Rectal smooth muscle tissue (tissue), 1 donor: Measurements from ENCODE around the gene HES2.
"Not testable (repeated sequence)": the region's sequence is repeated elsewhere in the genome, so short reads cannot be mapped to it uniquely, and the experiment has no call there.

ENCODE experiments used
- H3K27ac ChIP-seq: one replicate; pipeline ENCODE4 v1.7.0; 2013; ENCODE audit warnings: low read depth, low read length, inconsistent platforms
- H3K27me3 ChIP-seq: one replicate; pipeline ENCODE4 v1.7.0; 2013; ENCODE audit warnings: low read length; ENCODE audit not compliant: control insufficient read depth, insufficient read depth
- H3K36me3 ChIP-seq: one replicate; pipeline ENCODE4 v1.7.0; 2013; ENCODE audit warnings: low read length; ENCODE audit not compliant: control insufficient read depth, insufficient read depth
- H3K4me1 ChIP-seq: one replicate; pipeline ENCODE4 v1.7.0; 2013; ENCODE audit warnings: low read length; ENCODE audit not compliant: control insufficient read depth, insufficient read depth
- H3K4me3 ChIP-seq: one replicate; pipeline ENCODE4 v1.7.0; 2013; ENCODE audit warnings: low read length
- H3K9ac ChIP-seq: one replicate; pipeline ENCODE4 v1.7.0; 2013; ENCODE audit warnings: low read length

Gene HES2

DNA sequence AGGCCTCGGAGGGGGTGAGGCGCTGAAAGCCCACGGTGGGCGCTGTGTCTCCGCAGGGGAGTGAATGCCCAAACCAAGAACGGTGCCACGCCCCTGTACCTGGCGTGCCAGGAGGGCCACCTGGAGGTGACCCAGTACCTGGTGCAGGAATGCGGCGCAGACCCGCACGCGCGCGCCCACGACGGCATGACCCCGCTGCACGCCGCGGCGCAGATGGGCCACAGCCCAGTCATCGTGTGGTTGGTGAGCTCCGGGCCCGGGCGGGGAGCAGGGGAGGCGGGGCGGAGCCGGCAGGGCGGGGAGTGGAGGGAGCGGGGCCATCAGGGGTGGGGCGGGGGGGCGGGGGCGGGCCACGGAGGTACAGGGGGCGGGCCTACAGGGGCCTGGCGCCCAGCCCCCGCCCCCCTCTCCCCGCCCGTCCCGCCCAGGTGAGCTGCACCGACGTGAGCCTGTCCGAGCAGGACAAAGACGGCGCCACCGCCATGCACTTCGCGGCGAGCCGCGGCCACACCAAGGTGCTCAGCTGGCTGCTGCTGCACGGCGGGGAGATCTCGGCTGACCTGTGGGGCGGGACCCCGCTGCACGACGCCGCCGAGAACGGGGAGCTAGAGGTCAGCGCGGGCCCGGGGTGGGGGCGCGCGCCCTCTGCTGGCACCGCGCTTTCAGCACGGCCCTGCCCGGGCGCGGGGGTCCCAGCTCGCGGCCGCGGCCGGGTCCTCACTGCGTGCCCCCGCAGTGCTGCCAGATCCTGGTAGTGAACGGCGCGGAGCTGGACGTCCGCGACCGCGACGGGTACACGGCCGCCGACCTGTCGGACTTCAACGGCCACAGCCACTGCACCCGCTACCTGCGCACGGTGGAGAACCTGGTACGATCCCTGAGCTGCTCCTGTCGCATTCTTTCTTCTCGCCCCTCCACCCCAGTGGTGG, 20.7 kb upstream of the HES2 start:
- Histone ChIP-seq H3K9ac (no peak overlapping the region), H3K27me3 (peaks cover 8% of the 10 kb centered on the region), H3K36me3 (no peaks in the 10 kb centered on the region), H3K4me3 (no peak overlapping the region), H3K4me1 (no peaks in the 10 kb centered on the region), H3K27ac (no peak overlapping the region)

DNA sequence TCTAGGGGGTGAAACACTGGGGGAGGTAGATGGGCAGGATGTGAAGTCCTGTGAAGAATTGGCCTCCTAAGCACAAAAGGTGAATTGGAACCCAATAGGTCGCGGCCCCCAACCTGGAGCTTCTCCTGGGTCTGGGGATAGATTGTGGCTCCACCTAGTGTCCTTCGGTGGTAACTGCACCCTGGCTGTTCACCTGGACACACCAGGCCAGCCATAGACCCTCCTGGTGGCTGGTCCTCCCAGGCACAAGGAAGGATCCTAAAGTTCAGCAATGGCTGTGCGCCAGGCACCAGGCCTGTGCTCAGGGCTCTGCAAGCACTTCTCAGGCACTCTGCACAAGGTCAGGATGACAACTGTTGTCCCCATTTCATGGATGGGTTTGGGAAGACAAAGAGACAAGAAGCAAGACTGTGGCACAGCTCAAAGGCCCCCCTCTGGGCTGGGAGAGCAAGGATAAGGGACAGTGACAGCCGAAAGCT, 18.4 kb upstream of the HES2 start:
- Histone ChIP-seq H3K36me3 (no peaks in the 10 kb centered on the region), H3K27me3 (peaks cover 8% of the 10 kb centered on the region), H3K4me1 (no peaks in the 10 kb centered on the region), H3K27ac (no peak overlapping the region), H3K4me3 (no peak overlapping the region), H3K9ac (no peak overlapping the region)

DNA sequence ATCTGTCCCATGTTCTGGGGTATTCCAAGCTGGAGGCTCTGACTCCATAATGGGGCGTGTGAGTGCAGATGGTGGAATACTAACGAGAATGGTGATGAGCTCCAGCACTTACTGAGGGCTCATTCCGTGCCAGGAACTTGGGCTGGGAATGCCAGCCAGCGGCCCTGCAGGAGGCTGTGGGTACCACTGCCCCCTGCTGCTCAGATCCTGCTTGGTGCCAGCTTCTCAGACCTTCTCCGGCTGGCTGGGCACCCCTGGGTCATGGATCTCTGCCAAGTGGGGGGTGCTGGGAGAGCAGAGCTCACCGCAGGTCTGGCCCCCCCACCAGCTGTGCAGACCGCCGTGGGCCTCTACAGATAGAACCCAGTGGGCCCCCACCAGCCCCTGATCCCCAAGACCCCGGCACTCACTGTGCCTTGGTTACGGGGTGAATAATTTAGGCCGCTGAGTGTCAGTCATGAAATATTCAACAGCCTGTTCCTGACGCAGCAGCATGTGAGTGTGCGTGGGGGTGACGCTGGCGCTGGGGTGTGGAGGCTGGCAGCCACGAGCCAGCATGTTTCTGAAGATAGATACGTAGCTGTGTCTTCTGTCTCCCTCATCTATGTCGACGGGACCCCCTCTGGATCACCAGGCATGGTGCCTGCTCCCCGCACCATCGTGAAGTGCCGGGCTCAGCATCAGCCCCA, 17.4 kb upstream of the HES2 start:
- H3K4me3 ChIP-seq, H3K36me3 ChIP-seq, H3K4me1 ChIP-seq, H3K27ac ChIP-seq, H3K27me3 ChIP-seq, H3K9ac ChIP-seq: not testable (repeated sequence)

DNA sequence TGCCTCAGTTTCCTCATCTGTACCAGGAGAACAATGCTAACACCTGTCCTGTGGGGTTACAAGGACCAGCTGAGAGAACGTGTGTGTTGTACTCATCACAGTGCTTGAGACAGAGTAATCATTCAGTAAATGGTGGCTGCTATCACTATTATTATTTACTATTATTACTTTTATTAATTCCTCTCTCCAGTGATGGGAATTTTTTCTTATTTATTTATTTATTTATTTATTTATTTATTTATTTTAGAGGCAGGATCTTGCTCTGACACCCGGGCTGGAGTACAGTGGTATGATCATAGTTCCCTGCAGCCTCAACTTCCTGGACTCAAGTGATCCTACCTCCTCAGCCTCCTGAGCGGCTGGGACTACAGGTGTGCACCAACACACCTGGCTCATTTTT, 16.6 kb upstream of the HES2 start:
- H3K36me3 ChIP-seq: not testable (repeated sequence)

DNA sequence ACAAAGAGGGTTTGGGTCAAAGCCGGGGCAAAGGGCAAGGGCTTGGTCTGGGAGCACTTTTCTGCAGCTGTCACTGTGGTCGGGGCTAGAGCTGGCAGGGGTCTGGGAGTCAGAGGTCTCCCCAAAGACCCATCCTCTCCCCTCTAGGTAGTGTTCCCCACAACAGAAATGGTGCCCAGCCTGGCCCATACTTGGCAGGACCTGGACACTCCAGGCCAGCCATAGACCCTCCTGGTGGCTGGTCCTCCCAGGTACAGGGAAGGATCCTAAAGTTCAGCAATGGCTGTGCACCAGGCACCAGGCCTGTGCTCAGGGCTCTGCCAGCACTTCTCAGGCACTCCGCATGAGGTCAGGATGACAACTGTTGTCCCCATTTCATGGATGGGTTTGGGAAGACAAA, 15.8 kb upstream of the HES2 start:
- no peaks in the 10 kb centered on the region for H3K4me1 ChIP-seq
- H3K27ac ChIP-seq: no peak overlapping the region
- H3K9ac ChIP-seq: no peak overlapping the region
- no peak overlapping the region for H3K4me3 ChIP-seq
- H3K36me3 ChIP-seq: no peaks in the 10 kb centered on the region
- peaks cover 8% of the 10 kb centered on the region for H3K27me3 ChIP-seq

More for the DNA sequence above, 16.6 kb upstream of the HES2 start:
- not testable (repeated sequence) for H3K27ac ChIP-seq, H3K9ac ChIP-seq, H3K4me3 ChIP-seq, H3K4me1 ChIP-seq, H3K27me3 ChIP-seq

DNA sequence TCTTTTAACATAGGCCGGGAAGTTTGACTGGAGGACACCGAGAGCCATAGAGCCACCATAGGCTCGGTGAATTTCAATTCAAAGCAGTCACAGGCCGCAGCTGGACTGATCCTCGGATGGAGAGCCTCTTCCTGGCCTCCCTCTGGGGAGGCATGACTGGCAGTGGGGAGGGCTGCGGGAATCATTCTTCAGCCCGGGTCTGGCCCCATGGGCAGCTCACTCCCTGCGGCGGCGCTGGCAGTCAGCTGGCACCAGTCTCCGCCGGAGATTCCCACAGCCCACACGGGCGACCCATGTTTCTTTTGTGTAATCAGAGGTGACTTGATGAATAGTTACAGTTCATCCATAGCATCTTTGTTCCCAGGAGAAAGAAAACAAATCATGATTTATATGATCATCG, 15.4 kb upstream of the HES2 start:
- Histone ChIP-seq H3K27ac (no peak overlapping the region), H3K9ac (no peak overlapping the region), H3K36me3 (no peaks in the 10 kb centered on the region), H3K27me3 (peaks cover 7% of the 10 kb centered on the region), H3K4me1 (no peaks in the 10 kb centered on the region), H3K4me3 (no peak overlapping the region)

DNA sequence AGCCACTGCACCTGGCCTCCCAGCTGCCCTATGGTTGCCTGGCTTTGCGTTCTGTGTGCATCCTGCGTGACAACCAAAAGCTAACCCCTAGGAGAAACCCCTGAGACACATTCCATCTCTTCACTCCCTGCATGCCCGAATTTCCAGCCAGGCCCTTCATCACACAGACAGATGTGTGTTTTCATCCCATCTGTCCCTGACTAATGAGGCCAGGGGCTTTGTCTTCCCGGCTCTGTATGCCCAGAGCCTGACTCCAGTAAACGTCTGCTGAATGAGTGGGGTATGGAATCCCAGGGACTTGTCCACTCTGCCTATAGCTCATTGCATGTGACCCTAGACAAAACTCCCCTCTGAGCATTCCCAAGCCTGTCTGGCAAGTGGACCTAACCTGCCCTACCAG, 14.5 kb upstream of the HES2 start:
- H3K36me3 ChIP-seq: no peaks in the 10 kb centered on the region
- no peak overlapping the region for H3K27ac ChIP-seq
- H3K4me1 ChIP-seq: no peaks in the 10 kb centered on the region
- H3K27me3 ChIP-seq: peaks cover 2% of the 10 kb centered on the region
- H3K9ac ChIP-seq: no peak overlapping the region
- H3K4me3 ChIP-seq: no peak overlapping the region

DNA sequence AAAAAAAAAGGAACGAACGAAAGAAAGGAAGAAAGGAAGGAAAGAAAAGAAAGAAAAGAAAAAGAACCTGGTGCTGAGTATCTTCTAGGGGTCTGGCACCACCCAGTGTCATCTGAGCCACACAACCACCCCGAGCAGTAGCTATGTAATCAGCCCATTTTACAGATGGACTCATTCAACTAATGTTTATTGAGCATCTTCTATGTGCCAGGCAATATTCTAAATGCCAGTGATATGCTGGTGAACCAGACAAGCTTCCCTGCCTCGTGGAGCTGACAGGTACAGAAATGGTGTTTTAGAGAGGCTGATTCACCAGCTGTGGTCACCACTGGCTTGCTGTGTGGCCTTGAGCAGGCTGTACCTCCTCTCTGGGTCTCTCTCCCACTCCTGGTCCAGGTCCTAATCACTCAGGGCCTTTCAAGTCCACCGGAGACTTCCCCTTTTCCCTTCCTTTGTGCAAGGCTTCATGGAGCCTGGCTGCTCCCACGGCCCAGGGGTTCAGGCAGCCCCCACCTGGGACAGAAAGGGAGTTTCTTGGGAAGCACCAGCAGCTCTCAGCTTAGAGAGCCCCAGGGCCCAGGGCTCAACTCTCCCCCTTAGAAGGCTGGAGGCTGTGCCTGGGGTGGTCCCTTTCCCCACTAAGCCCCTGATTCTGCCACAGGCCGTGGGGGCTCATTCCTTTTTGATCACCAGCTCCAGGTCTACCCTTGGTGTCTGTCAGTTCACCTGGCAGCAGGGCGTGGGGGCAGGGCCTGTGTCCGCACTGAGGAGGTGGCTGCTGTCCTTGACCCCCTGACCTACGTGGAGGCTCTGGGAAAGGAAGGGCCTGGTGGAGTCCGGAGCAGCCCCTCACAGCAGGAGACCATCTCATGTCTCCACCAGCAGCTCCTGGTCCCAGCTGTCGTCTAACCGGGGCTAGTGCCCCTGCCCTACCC, 12.2 kb upstream of the HES2 start:
- H3K4me3 ChIP-seq, H3K4me1 ChIP-seq, H3K27ac ChIP-seq, H3K9ac ChIP-seq, H3K27me3 ChIP-seq, H3K36me3 ChIP-seq: not testable (repeated sequence)

DNA sequence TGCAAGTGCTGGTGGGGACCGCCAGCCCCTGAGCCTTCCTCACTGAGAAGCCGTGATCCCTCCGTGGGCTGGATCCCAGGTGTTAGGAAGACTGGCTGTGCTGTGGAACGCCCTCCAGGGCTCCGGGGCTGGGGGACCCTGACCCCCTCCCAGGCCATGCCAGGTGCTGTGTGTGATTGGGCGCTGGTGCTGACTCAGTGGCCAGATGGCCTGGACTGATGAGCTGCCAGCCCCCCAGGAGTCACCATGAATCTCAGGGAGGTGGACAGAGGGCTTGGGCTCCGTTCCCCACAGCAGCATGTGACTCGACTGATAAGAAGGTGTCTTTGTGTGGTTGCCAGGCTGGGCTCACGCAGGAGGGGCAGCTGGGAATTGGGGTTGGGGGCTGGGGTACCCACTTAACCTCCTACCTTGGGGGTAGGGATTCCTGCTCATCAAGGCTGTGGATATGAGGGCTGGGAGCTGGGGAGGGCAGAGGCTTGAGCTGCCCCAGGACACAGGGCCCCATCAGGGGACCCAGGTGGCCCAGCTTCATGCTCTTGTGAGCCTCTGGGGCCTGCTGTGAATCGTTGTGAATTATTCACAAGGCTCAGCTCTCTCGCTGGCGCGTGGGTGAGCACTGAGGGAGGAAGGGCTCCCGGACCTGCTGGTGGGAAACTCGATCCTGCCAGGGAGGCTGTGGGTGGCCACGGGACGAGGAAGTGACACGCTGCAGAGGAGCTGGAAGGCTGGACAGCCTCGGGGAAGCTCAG, 10.1 kb upstream of the HES2 start:
- H3K4me3 ChIP-seq, H3K36me3 ChIP-seq, H3K9ac ChIP-seq, H3K4me1 ChIP-seq, H3K27ac ChIP-seq: not testable (repeated sequence)
- H3K27me3 ChIP-seq: peaks cover 14% of the 10 kb centered on the region

DNA sequence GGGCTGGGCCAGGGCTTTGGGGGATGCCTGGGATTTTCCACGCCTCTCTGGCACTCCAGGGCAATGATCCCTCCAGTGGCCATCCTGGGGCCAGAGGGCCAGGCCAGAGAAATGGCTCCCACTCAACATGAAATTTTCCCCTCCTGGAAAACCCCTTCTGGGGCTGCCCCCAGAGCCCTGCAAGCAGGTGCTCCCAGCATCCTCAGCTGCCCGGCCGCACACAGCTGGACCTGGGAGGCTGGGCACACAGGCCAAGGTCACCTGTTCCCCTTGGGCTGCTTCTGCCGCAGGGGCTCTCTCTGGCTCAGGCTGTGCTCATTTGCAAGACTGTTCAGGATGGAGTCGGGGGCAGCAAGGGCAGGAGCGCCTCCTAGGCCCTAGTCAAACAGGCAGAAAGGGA, 8.7 kb upstream of the HES2 start:
- H3K27ac ChIP-seq, H3K9ac ChIP-seq: not testable (repeated sequence)
- H3K27me3 ChIP-seq: peaks cover 22% of the 10 kb centered on the region

DNA sequence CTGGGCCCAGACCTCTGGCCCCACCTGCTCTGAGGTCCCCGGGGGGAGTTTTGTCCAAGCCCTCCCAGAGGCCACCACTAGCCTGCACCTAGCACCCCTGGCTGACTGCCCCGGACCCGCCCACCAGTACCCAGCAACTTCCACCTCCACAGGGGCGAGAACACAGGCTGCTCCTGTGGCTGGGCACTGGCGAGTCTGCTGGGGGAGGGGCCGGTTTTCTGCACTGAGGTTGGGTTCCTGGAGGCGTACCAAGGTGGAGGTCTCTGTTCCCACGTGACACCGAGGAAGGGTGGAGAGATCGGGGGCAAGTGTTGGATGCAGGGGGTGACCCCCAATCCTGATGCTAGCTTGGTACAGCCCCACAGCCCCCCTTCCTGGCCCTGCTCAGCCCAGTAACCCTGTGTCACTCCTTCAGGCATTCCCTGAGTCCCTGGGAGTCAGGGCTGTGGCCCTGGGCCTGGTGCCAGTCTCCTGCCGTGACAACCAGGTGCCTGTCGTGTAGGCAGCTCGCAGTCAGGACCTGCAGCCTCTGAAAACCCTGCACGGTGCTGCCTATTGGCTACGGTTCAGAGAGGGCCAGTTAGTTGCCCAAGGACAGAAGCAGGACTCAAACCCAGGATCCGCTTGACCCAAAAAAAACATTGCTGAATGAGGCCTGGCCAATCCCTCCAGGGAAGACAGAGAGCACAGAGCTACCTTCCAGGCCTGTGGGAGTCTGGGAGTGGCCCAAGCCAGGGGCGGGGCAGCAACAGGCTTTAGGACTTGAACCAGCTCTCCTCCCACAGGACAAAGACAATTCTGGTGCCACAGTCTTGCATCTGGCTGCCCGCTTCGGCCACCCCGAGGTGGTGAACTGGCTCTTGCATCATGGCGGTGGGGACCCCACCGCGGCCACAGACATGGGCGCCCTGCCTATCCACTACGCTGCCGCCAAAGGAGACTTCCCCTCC, 8.0 kb upstream of the HES2 start:
- no peak overlapping the region for H3K27ac ChIP-seq
- peaks cover 22% of the 10 kb centered on the region for H3K27me3 ChIP-seq
- no peaks in the 10 kb centered on the region for H3K36me3 ChIP-seq
- no peaks in the 10 kb centered on the region for H3K4me1 ChIP-seq
- H3K4me3 ChIP-seq: no peak overlapping the region
- H3K9ac ChIP-seq: no peak overlapping the region

More for the DNA sequence above, 8.7 kb upstream of the HES2 start:
- H3K36me3 ChIP-seq, H3K4me1 ChIP-seq, H3K4me3 ChIP-seq: not testable (repeated sequence)
